HepG2 (cell line): Measurements from ENCODE around the gene MAVS.

Experiments
- EEA1 ChIP-seq: sonication (generic); formaldehyde crosslinking; IDR thresholded peaks from 2 replicates; pipeline ENCODE4 v1.5.1; 2020; ENCODE audit warnings: mild to moderate bottlenecking, missing genetic modification reagents, borderline replicate concordance
- NR3C1 ChIP-seq: sonication (generic); formaldehyde crosslinking; IDR thresholded peaks from 2 replicates; pipeline ENCODE4 v1.4.0; 2020; ENCODE audit warnings: missing genetic modification reagents
- PHF20 ChIP-seq: sonication (generic); formaldehyde crosslinking; IDR thresholded peaks from 2 replicates; pipeline ENCODE4 v1.5.0; 2020; ENCODE audit warnings: mild to moderate bottlenecking, missing genetic modification reagents
- POLR2A ChIP-seq, 2 experiments: IDR thresholded peaks; 2 replicates each; pipeline ENCODE4 v1.6.1; 2011; ENCODE audit warnings: low read depth in 2 of 2, low read length in 2 of 2, mild to moderate bottlenecking in 1 of 2, moderate library complexity in 1 of 2; ENCODE audit not compliant: insufficient read depth in 1 of 2
- SOX6 ChIP-seq, 2 experiments: fragments of 450-650 bp in 1 of 2; sonication (generic) in 1 of 2; formaldehyde crosslinking in 1 of 2; IDR thresholded peaks; 2 replicates each; pipeline versions ENCODE4 v1.4.0 to v1.6.1; 2017 to 2020; ENCODE audit warnings: antibody characterized with exemption in 1 of 2, mild to moderate bottlenecking in 1 of 2, missing genetic modification reagents in 1 of 2
- ZBTB8A ChIP-seq: sonication (generic); formaldehyde crosslinking; IDR thresholded peaks from 2 replicates; pipeline ENCODE4 v1.4.0; 2020; ENCODE audit warnings: mild to moderate bottlenecking, low read depth, missing genetic modification reagents, borderline replicate concordance
- ZFX ChIP-seq: sonication (generic); formaldehyde crosslinking; IDR thresholded peaks from 2 replicates; pipeline ENCODE4 v1.4.0; 2020; ENCODE audit warnings: mild to moderate bottlenecking, low read depth, missing genetic modification reagents, moderate library complexity
- ZNF451 ChIP-seq: sonication (generic); formaldehyde crosslinking; IDR thresholded peaks from 2 replicates; pipeline ENCODE4 v1.5.0; 2020; ENCODE audit warnings: mild to moderate bottlenecking, missing genetic modification reagents
- TF ChIP-seq, protein P1 (sequence below): sonication (generic); formaldehyde crosslinking; IDR thresholded peaks from 2 replicates; pipeline ENCODE4 v1.5.0; 2020; ENCODE audit warnings: mild to moderate bottlenecking, missing genetic modification reagents, borderline replicate concordance
- TF ChIP-seq, protein P2 (sequence below): sonication (generic); formaldehyde crosslinking; IDR thresholded peaks from 2 replicates; pipeline ENCODE4 v1.4.0; 2020; ENCODE audit warnings: missing genetic modification reagents

DNA sequence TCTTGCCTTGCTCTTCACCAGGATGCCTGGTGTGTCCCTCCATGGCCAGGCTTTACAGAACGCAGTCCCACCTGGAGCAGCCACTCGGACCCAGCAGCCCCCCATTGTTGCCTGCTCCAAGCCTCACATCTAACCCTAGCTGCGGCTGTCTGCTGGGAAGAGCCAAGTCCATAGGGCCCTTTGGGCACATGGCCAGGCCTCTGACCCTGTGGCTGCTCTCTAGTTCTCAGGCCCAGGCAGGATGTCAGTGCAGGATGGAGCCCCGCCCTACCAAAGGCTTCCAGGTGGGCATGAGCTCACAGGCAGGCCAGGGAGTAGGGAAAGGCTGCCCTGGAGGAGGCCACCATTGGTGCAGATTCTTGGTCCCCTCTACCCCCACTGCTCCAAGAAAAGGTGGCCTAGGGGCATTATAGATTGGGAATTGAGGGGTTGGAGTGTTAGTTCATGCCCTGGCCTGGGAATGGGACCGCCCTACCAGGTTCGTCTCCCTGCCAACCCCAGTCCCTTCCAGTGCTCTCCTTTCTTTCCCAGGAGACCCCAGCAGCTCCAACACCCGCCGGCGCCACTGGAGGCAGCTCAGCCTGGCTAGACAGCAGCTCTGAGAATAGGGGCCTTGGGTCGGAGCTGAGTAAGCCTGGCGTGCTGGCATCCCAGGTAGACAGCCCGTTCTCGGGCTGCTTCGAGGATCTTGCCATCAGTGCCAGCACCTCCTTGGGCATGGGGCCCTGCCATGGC, 18.7 kb downstream of the MAVS start:
- TF ChIP-seq NR3C1 (CRISPR knock-in tag) = no peak
- no peak; a peak in 2 of 4 replicates for TF ChIP-seq POLR2A (IDR thresholded peaks at IDR 0.05; ENCODE audit: insufficient read depth in 1 of 2, low read depth in 2 of 2, low read length in 2 of 2)
- TF ChIP-seq PHF20 (CRISPR knock-in tag) = no peak
- no peak for TF ChIP-seq ZFX (CRISPR knock-in tag)
- TF ChIP-seq ZNF451 = no peak
- TF ChIP-seq, protein P1, sequence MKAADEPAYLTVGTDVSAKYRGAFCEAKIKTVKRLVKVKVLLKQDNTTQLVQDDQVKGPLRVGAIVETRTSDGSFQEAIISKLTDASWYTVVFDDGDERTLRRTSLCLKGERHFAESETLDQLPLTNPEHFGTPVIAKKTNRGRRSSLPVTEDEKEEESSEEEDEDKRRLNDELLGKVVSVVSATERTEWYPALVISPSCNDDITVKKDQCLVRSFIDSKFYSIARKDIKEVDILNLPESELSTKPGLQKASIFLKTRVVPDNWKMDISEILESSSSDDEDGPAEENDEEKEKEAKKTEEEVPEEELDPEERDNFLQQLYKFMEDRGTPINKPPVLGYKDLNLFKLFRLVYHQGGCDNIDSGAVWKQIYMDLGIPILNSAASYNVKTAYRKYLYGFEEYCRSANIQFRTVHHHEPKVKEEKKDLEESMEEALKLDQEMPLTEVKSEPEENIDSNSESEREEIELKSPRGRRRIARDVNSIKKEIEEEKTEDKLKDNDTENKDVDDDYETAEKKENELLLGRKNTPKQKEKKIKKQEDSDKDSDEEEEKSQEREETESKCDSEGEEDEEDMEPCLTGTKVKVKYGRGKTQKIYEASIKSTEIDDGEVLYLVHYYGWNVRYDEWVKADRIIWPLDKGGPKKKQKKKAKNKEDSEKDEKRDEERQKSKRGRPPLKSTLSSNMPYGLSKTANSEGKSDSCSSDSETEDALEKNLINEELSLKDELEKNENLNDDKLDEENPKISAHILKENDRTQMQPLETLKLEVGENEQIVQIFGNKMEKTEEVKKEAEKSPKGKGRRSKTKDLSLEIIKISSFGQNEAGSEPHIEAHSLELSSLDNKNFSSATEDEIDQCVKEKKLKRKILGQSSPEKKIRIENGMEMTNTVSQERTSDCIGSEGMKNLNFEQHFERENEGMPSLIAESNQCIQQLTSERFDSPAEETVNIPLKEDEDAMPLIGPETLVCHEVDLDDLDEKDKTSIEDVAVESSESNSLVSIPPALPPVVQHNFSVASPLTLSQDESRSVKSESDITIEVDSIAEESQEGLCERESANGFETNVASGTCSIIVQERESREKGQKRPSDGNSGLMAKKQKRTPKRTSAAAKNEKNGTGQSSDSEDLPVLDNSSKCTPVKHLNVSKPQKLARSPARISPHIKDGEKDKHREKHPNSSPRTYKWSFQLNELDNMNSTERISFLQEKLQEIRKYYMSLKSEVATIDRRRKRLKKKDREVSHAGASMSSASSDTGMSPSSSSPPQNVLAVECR (CRISPR knock-in tag) = no peak
- no peak for TF ChIP-seq ZBTB8A (CRISPR knock-in tag)
- no peak for TF ChIP-seq EEA1 (CRISPR knock-in tag)
- TF ChIP-seq SOX6 (IDR thresholded peaks at IDR 0.05) = no peak
- TF ChIP-seq SOX6 (CRISPR knock-in tag; IDR thresholded peaks at IDR 0.05) = no peak
- TF ChIP-seq, protein P2, sequence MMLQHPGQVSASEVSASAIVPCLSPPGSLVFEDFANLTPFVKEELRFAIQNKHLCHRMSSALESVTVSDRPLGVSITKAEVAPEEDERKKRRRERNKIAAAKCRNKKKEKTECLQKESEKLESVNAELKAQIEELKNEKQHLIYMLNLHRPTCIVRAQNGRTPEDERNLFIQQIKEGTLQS (CRISPR knock-in tag) = no peak
